T-helper 1 cell treated with Interleukin-12 subunit alpha and Interleukin-12 subunit beta and Interleukin-4 antibody, amounts not matched to agents 30 ng/mL and 1 ng/mL, for 36 hours (primary cell): ENCODE data around the gene PRKAA1. TPM values are rescaled to one million over a fixed set of nuclear protein-coding genes. Genes with fewer than 3 reads are reported as not detected.

ENCODE experiments used
- intact Hi-C: fragments of 100-400 bp; cut with micrococcal nuclease; formaldehyde crosslinking; loops from one replicate; pipeline ENCODE4 v1.15.1; 2024
- total RNA-seq: library from RNA; stranded (reverse); gene quantifications from 2 replicates; pipeline ENCODE4 v1.2.3, GENCODE V29; 2022

Gene PRKAA1
- total RNA-seq, 1 donor from 2014 or later, result 71.4 TPM

DNA sequence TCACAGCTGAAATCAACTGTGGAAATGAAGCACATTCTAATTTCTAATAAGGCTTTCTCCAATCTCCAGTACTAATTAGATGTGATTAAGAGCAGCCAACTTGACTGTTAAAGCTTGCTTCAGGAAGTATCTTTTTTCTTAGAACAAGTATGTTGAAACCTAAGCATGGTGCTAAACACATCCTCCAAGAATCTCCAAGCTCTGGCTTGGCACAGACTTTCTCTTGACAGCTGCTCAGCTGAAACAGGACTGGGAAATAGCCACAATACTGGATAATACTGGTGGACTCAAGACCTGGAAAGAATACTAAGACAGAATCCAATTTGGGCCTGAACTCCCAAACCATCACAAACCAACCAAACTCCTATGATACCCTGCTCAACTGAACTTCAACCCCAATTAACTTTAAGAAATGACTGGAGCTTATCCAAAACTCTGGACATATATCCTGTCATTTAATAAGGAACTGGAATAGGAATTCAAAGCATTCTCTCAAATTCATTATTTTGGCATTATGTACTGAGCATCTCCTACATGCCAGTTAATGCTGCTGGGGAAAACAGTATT, 16.2 kb downstream of the PRKAA1 start:
- intact Hi-C loops, result no loop called here

GRCh38 chr5:40780858-40781257, 17.3 kb downstream of the PRKAA1 start:
- intact Hi-C loops, result no loop called here

GRCh38 chr5:40780199-40780598, 18.0 kb downstream of the PRKAA1 start:
- intact Hi-C loops, result no loop called here

GRCh38 chr5:40779561-40779960, 18.6 kb downstream of the PRKAA1 start:
- intact Hi-C loops, result no loop called here

- intact Hi-C loops, result no loop called here
Observed at GRCh38 chr5:40778133-40778532, 20.0 kb downstream of the PRKAA1 start.

DNA sequence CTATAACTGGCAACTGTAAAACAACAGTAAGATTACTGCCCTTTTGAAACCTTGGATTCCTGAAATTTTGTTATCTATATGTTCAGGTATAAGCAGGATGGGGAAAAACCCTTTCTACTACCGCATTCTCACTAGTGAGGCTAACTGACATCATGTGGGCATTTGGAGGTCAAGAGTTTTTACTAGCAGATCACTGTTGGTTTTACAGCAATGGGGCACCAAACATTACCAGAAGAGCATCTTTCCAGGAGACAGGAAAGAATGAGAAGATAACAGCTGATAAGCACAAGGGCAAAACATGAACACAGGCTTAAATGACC, 21.6 kb downstream of the PRKAA1 start:
- intact Hi-C loops, result no loop called here

DNA sequence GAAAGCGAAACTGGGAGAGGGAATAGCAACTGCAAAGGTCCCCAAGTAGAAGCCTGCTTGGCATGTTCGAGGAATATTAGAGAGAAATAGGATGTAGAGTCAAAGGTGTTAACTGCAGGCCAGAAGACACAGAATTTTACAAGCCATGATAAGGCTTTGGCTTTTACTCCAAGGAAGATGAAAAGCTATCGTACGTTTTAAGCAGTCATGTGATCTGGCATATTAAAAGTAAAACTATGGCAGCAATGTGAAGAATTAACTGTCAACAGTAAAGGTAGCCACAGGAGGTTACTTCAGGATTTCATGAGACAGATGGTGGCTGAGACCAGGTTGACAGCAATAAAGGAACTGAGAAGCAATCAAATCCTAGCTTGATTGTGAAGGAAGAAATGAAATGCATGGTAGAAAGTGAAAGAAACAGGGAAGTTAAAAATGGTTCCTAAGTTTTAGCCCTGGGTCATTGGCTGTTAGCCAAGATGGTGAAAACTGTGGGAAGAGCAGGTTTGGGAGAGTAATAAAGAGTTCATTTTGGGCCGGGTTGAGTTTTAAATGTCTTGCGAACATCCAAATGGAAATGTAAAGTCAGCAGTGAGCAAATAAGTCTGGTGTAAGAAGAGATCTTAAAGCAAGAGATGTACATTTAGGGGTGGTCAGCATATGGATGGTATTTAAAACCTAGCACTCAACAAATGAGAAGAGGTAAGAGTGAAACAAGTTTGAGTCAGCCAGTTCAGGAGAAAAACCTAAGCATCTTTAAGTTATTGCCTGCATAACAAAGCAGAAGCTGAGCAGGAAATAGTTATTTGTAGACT, 22.1 kb downstream of the PRKAA1 start:
- intact Hi-C loops, result no loop called here

DNA sequence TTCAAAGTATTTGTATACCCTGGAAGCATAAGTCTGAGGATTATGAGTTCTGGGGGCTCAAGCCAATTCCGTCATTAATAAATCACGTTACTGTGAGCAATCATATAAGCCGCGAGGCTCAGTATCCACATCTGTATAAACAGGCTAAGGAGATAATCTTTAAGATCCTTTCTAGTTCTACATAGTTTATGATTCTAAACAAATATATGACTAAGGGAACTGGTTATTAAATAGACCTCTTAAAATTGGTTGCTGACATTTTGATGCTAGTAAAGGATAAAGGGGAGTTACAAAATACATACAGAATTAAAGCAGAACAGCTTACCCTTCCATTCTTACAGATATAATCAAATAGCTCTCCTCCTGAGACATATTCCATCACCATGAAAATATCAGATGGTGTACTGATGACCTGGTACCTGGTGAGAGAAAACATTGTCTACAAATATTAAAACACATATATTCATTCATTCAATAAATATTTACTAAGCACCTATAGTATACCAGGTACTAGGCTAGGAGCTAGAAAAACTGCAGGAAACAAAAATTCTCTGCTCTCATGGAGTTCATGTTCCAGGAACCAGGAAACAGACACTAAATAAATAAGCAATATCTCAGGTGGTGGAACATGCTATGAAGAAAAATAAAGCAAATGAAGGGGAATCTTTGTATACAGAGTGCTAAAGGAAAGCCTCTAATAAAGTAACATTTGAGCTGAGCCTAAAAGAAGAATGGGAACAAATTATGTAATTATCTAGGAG, 22.9 kb downstream of the PRKAA1 start:
- intact Hi-C loops, result no loop called here

- intact Hi-C loops, result no loop called here
Observed at GRCh38 chr5:40774623-40775022, 23.6 kb downstream of the PRKAA1 start.

DNA sequence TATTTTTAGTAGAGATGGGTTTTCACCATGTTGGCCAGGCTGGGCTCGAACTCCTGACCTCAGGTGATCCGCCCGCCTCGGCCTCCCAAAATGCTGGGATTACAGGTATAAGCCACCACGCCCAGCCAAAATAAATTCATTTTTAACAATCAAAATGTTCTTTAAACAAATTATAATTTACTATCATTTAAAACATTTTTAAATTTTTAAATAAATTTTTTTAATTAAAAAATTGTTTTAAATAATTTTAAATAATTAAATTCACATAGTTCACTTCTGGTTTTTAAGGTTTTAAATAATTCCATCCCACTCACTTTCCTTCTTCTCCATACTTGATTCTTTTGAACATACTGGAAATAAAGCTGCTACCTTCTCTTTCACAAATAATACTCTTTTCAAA, 27.4 kb downstream of the PRKAA1 start:
- intact Hi-C loops, result no loop called here

GRCh38 chr5:40762705-40763104, 35.5 kb downstream of the PRKAA1 start:
- intact Hi-C loops, result no loop called here

GRCh38 chr5:40757400-40757799, 40.8 kb downstream of the PRKAA1 start:
- intact Hi-C loops, result loop anchor here (5.0 to 10.0 kb wide), 3 partner anchors 1117 to 1563 kb away; partner anchors contain the start of gene OXCT1

GRCh38 chr5:40755407-40756365, 42.5 kb downstream of the PRKAA1 start, which contains the start of gene TTC33:
TSS of gene TTC33 (minus strand) at chr5:40755961. CDS start at chr5:40747018, 8,943 bp downstream.
- intact Hi-C loops, result loop anchor here (1.0 to 10.0 kb wide), 15 partner anchors 19 to 1681 kb away; partner anchors contain the start of genes OXCT1, PTGER4, RICTOR and RIMOC1

DNA sequence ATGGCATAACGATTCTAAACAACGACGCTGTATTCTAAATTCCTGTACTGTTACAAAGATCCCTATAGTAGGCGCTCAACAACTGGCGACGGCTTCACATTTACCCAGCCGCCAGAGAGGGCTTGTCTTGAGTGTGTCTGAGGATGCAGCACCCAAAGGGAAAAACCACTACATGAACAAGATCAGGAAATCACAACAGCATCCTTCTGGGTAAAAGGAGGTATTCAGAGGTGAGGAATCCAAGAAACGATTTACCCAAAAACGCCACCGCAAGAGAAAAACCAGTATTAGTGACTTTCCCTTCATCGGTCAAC, 43.1 kb downstream of the PRKAA1 start:
- intact Hi-C loops, result loop anchor here (1.0 to 10.0 kb wide), 14 partner anchors 18 to 1681 kb away; partner anchors contain the start of genes OXCT1, PTGER4, RICTOR and RPL37

DNA sequence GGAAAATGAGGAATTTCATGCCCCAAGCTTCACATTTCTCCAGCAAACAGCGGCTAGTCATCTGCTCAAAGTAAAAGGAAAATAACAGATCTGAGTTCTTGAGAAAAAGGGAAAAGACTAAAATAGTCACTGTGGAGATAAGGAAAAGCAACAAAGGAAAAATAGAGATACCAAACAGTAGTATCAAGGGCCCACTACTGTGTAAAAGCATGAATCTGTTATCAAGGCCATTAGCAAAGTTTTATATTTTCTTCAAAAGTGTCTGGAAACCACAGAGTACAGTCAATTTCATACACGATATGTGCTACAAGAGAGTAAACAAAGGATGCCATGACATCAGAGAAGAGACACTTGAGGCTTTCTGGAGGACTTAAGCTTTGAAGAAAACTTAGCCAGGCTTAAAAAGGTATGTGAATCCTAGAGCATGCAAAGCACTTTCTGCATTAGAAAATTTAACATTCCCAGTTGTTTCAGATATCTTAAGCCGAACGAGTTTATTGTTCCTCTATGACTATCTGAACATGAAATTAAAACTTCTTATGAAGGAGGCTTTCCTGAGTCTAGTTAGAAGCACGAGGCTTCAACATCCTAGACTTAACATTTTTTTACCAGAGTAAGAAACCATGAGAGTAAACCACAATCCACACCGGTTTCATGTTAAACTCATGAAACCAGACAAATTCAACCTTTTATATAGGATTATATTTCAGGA, 43.6 kb downstream of the PRKAA1 start:
- intact Hi-C loops, result loop anchor here (1.0 to 10.0 kb wide), 18 partner anchors 18 to 1680 kb away; partner anchors contain the start of genes OXCT1, PTGER4, RICTOR and RPL37

DNA sequence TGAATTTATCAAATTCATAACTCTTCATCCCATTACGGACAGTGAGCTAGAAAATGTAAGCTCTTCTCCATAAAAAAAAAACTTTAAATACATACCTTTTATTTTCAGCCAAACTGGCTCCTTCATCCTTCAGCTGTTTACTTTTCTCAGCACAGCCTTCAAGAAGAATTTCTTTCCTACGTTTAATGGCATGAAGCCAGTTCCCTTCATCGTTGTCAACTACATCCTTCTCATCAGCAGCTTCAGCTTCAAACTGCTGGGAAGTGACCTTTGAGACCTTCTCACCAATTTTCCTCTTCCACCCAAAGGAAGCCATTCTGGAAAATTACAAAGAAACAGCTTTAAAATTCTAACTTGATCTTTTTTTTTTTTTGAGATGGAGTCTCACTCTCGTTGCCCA, 51.5 kb downstream of the PRKAA1 start:
- intact Hi-C loops, result no loop called here

- intact Hi-C loops, result no loop called here
Observed at GRCh38 chr5:40743771-40744170, 54.4 kb downstream of the PRKAA1 start.

DNA sequence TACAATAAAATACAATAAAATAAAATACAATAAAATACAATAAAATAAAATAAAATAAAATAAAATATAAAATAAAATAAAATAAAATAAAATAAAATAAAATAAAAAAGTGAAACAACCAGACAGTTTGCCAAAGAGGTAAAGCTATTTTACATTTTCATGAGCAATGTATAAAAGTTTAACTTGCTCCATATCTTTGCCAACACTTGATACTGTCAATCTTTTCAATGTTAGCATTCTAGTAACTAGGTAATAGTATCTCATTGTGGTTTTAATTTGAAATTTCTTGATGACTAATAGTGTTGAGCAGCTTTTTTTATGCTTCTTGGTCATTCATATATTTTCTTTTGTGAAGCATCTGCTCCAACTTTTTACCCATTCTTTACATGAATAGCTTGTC, 59.7 kb downstream of the PRKAA1 start:
- intact Hi-C loops, result no loop called here

- intact Hi-C loops, result loop anchor here (1.0 to 2.0 kb wide), 10 partner anchors 19 to 1158 kb away; partner anchors contain the start of gene TTC33
Observed at GRCh38 chr5:40736103-40736875, 61.9 kb downstream of the PRKAA1 start.
